Activated CD8-positive, alpha-beta T cell treated with anti-CD3 and anti-CD28 coated beads for 36 hours (primary cell): ENCODE data around the gene TTYH1. TPM values are rescaled to one million over a fixed set of nuclear protein-coding genes. Genes with fewer than 3 reads are reported as not detected.

Experiments used
- ATAC-seq: fragments of 200-7000 bp; cut with Tn5 transposase; one replicate; pipeline ENCODE4 v1.10.0; 2021; ENCODE audit warnings: mild to moderate bottlenecking, moderate library complexity
- CTCF ChIA-PET: fragments of 350-600 bp; sonication (Branson Sonifier 250); formaldehyde crosslinking; loops from one replicate; lab custom pipeline; 2021; ENCODE audit warnings: antibody characterized with exemption; lab: Charles Lee
- POLR2A ChIA-PET: fragments of 350-600 bp; sonication (Branson Sonifier 250); formaldehyde crosslinking; loops from one replicate; lab custom pipeline; 2021; ENCODE audit warnings: antibody characterized with exemption; lab: Charles Lee
- DNase-seq: peaks from one replicate; pipeline ENCODE4 v3.0.0-alpha.2; 2020
- H3K27ac Mint-ChIP-seq: one replicate; pipeline ENCODE4 v1.8.0; 2021; ENCODE audit warnings: mild to moderate bottlenecking, mixed read lengths
- H3K27me3 Mint-ChIP-seq: one replicate; pipeline ENCODE4 v1.8.0; 2021; ENCODE audit warnings: mixed read lengths
- H3K36me3 Mint-ChIP-seq: one replicate; pipeline ENCODE4 v1.8.0; 2021; ENCODE audit warnings: low read depth, mixed read lengths
- H3K4me1 Mint-ChIP-seq: one replicate; pipeline ENCODE4 v1.8.0; 2021; ENCODE audit warnings: low read depth, mixed read lengths
- H3K4me3 Mint-ChIP-seq: one replicate; pipeline ENCODE4 v1.8.0; 2021; ENCODE audit warnings: mild to moderate bottlenecking, moderate library complexity, mixed read lengths
- H3K9me3 Mint-ChIP-seq: one replicate; pipeline ENCODE4 v1.8.0; 2021; ENCODE audit warnings: mixed read lengths
- CTCF ChIP-seq: fragments of 200-600 bp; IDR thresholded peaks from one replicate; pipeline ENCODE4 v1.8.0; 2022; ENCODE audit warnings: antibody characterized with exemption, mild to moderate bottlenecking
- intact Hi-C: fragments of 100-400 bp; cut with micrococcal nuclease; formaldehyde crosslinking; loops from one replicate; pipeline ENCODE4 v1.10.0; 2022
- total RNA-seq, 2 experiments: library from RNA; stranded (reverse); gene quantifications; one replicate each; pipeline ENCODE4 v1.2.3, GENCODE V29; 2021

The TTYH1 gene
- total RNA-seq, 2 experiments from 2014 or later, result 0.70 TPM; not detected in 1

GRCh38 chr19:54484451-54484850, 69.2 kb downstream of the TTYH1 start:
- ATAC-seq (no peak), DNase-seq (no peak)
- peaks cover 16% of the 10 kb centered on the region for H3K27me3 Mint-ChIP-seq
- no peaks in the 10 kb centered on the region for H3K9me3 Mint-ChIP-seq
- no peak overlapping the region for H3K4me3 Mint-ChIP-seq
- CTCF ChIA-PET, result no interaction called here
- H3K36me3 Mint-ChIP-seq, result no peaks in the 10 kb centered on the region
- intact Hi-C loops, result no loop called here
- TF ChIP-seq CTCF, result no peak
- no peak overlapping the region for H3K27ac Mint-ChIP-seq
- POLR2A ChIA-PET, result no interaction called here
- H3K4me1 Mint-ChIP-seq, result peaks cover 4% of the 10 kb centered on the region

DNA sequence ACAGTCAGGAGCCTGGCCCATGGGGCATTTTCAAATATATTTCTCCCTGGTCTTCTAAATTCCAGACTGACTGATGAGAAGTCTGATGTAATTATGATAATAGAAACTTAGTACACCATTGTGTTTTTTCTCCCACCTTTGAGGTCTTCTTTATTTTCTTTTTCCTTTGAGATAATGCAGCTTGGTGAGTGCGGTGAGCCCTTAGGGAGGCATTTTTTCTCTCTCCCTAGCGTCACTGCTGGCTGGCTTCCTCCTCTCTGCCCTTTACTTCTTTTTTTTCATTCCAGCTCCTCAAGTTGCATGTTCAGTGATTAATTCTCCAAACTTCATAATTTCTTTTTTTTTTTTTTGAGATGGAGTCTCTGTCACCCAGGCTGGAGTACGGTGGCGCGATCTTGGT, 70.6 kb downstream of the TTYH1 start:
- DNase-seq, result no peak
- Mint-ChIP-seq H3K4me3 (no peak overlapping the region), H3K9me3 (no peaks in the 10 kb centered on the region), H3K4me1 (peaks cover 4% of the 10 kb centered on the region), H3K27me3 (peaks cover 15% of the 10 kb centered on the region), H3K36me3 (no peaks in the 10 kb centered on the region), H3K27ac (no peak overlapping the region)
- intact Hi-C loops, result no loop called here
- POLR2A ChIA-PET, result no interaction called here
- no peak for ATAC-seq
- CTCF ChIA-PET, result no interaction called here
- no peak for TF ChIP-seq CTCF

Other genes with a start within 250 kb of the TTYH1 start
- under 1 TPM in 1 of 2 experiments, not detected in 1; 0.54 TPM for gene TMC4, start 242.3 kb upstream of the TTYH1 start, total RNA-seq
- 10 to 100 TPM; 53.8 to 55.4 TPM for gene MBOAT7, start 225.9 kb upstream of the TTYH1 start, total RNA-seq
- gene TSEN34, start 224.2 kb upstream of the TTYH1 start, total RNA-seq, result 10 to 100 TPM; 12.5 TPM
- gene RPS9, start 214.6 kb upstream of the TTYH1 start, total RNA-seq, result 1,000 to 10,000 TPM; 1,921 to 1,931 TPM
- not detected for gene LILRB3, start 192.5 kb upstream of the TTYH1 start, total RNA-seq
- not detected for gene LILRA6, start 172.7 kb upstream of the TTYH1 start, total RNA-seq
- not detected for gene LILRB5, start 158.2 kb upstream of the TTYH1 start, total RNA-seq
- not detected for gene LILRB2, start 134.4 kb upstream of the TTYH1 start, total RNA-seq
- not detected for gene LILRA5, start 102.3 kb upstream of the TTYH1 start, total RNA-seq
- not detected for gene LILRA4, start 76.3 kb upstream of the TTYH1 start, total RNA-seq
- 10 to 100 TPM; 11.3 TPM for gene LAIR1, start 50.5 kb upstream of the TTYH1 start, total RNA-seq
- 100 to 1,000 TPM; 165 to 170 TPM for gene LENG8, start 33.7 kb downstream of the TTYH1 start, total RNA-seq
- 1 to 10 TPM; 4.3 to 5.5 TPM for gene LENG9, start 48.3 kb downstream of the TTYH1 start, total RNA-seq
- under 1 TPM; 0.45 to 0.83 TPM for gene CDC42EP5, start 57.8 kb downstream of the TTYH1 start, total RNA-seq
- gene LAIR2, start 87.4 kb downstream of the TTYH1 start, total RNA-seq, result 1 to 10 TPM; 1.5 to 2.1 TPM
- not detected for gene LILRA2, start 158.3 kb downstream of the TTYH1 start, total RNA-seq
- not detected for gene LILRA1, start 178.2 kb downstream of the TTYH1 start, total RNA-seq
- gene LILRB1, start 215.0 kb downstream of the TTYH1 start, total RNA-seq, result 1 to 10 TPM; 1.2 to 1.6 TPM
- not detected for gene LILRB4, start 247.5 kb downstream of the TTYH1 start, total RNA-seq